Measurements from ENCODE around the gene TANGO2.

TANGO2 gene

DNA sequence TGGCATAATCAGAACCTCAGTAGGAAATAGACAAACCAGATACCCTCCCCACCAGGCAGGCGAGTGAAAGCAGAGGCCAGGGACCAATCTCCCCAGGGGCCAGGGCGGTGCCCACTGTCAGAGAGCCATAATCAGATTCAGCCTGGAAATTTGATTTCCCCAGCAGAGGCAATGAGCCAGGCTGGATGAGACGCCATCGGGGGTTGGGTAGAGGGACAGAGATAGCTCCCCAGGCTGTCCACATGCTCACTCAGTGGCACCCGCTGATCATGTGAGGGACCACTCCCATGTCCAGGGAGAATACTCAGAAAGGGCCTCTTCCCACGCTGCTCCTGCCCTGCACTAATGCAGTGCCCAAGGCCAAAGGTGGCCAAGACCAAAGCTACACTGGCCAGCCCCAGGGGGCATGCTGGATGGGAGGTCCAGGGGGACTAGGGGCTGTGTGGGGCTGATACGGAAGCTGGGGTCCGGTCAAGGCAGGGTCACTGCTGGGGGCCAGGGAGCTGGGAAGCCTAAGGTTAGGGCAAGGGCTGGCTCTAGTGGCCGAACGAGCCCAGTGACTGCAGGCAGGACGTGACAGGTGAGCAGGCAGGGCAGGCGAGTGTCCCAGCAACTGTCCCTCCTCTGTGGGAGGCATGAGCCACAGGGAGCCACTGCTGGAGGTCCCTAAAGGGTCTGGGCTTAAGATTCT is 24.1 kb upstream of the TANGO2 start:
- DNase-seq (ENCODE audit: low read depth), result no peak

DNA sequence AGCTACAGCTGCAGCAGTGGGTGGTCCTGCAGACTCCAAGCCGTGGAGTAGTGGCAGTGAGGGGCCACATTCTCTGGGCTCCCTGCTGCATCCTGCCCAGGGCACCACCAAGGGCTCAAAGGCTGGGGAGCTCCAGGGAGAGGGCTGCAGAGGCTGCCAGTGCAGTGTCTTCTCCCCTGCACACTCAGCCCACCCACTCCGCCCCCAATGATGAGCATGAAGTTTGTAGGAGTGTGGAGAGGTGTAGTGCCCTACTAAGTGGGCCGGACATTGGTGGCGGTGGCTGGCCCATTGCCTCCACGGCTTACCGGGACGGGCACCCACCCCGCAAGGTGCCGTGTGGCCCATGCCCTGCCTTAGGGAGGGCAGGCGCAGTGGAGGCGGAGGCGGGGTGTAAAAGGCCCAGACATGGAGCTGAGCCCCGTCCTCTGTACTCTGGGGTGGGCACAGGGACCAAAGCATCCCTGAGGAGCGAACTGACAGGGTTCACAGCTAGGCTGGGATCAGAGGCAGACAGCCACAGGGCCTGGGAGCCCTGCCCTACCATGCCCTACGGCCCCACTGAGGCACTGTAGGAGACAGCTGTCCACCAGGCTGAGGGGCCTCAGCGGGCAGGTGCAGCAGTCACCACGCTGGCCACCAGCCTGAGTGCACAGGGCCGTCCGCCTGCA is 23.2 kb upstream of the TANGO2 start:
- no peak for DNase-seq (ENCODE audit: low read depth)

DNA sequence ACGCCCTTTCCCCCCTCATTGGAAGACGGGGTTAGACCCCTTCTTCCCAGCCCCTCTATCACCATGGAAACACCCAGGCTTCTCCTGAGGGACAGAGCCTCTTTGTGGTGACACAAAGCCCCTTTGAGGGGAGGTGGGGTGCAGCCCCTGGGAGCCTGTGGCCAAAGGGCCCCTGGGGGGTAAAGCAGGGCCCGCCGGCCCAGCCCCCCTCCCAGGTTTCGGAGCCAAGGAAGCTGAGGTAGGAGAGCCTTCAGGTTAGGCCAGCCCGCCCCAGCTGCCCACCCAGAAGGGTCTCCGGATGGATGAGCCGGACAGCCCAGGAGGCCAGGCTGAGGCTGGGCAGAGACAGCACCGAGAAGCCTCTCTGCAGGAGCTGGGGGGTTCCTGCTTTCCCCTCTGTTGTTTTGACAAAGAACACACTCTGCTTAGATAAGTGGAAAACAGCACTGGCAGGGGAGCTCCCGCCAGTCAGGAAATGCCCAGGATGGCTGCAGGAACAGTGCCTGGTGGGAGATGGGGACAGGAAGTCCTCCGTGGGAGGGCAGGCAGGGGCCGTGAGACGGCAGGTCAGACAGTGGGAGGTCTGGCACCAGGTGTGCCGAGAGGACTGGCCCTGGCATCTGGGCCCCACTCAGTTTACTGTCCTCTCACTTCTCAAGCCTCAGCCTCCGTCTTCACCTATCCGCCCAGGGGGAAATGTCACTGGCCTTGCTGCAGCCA is 22.5 kb upstream of the TANGO2 start:
- DNase-seq (ENCODE audit: low read depth), result no peak

DNA sequence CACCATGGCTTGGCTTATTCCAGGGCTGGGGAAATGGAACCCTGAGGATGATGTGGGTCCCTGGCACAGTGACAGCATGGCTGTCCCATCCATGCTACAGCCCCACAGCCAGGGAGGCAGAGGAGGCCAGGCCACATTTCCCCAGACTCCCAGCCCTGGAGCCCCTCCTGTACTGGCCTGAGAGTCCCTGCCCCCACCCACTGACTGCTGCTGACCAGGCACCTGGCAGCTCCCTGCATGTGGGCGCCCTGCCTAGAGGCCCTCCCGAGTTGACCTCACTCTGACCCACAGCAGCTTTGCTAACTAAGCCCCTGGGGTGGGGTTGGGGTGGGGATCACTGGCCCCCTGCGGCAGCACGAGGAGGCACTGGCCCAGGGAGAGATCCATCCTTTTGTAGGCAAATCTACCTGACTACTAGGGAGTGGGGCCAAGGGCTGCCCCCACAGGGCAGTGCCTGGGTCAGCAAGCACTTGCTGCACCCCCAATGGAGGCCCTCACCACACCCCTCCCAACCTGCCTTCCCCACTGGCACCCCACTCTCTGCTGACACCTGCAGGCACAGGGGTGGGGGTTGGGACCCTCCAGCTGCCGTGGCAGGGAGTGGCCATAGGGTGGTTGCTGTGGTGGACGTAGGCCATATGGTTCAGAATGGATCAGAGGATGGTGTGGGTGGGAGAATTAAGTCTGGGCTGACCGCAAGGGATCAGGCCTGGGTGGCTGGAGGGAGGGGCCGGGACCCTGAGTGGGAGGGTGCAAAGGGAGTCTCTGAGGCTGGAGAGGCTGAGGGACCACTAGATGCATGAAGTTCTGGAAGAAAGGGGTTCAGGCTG is 21.7 kb upstream of the TANGO2 start:
- DNase-seq (ENCODE audit: low read depth), result no peak

DNA sequence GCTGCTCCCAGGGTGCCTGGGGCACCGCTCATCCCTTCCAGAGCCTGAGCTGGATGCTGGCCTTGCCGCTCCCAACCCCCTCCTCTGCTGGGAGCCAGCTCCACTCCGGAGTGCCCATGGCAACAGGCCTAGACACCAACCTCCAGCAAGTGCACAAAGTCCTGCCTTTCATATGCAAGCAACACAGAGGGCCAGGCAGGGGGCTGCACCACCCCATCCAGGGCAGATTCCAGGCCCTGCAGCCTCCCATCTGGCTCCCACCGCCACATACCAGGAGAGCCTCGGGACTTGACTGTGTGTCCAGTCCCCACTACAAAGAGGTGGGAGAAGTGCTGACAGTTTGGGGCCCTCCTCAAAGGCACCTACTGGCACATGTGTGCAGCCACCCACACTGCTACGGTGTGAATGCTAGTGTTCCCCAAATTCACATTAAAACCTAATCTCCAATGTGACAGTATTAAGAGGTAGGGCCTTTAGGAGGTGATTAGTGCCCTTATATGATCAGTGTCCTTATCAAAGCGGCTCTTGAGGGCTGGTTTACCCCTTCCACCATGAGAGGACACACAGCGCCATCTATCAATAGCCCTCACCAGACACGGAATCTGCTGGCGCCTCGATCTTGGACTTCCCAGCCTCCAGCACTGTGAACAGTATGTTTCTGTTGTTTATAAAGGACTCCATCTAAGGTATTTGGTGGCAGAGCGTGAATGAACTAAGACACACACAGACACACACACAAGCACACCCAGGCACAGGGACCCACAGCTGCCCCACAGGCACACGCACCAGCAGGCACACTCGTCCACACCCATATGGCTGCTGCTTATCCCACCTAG is 20.4 kb upstream of the TANGO2 start:
- DNase-seq (ENCODE audit: low read depth), result no peak

DNA sequence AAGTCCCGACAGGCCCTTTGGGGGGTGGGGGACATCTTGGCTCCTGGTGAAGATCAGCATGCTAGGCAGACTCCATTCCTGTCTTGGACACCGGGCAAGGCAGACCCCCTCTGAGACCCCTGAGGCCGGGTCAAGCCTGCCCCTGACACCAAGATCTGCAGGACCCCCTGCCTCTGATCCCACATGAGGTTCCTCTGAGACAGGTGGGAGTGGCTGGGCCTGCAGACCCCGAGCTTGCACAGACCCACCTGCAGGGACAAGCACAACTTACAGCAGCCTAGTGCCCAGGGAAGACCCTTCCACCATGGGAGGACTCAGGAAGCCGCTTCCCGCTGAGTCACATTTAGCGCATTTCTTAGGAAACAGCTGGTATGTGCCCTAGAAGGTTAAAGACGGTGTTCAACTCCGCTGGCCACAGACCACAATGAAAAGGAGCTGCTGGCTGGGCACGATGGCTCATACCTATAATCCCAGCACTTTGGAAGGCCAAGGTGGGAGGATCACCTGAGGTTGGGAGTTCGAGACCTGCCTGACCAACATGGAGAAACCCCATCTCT is 19.8 kb upstream of the TANGO2 start:
- no peak for DNase-seq (ENCODE audit: low read depth)

DNA sequence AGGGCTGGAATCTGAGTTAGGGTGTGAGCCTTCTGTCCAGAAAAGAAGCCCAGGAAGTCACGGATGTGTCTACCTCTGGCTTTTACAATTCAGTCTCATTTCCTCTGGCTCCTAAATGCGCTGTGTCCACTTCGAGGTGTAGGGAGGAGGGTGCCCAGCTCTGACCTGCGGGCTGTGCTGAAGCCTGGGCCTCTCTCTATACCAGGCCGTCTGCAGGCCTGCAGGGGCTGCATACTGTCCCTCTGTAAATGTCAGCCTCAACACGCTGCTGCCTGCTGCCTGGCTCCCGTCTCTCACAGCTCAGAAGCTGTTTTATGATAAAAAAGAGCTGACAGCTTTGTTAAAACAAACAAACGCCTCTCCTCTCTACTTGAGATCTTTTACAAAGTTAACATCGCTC is 18.8 kb upstream of the TANGO2 start:
- no peak for DNase-seq (ENCODE audit: low read depth)

DNA sequence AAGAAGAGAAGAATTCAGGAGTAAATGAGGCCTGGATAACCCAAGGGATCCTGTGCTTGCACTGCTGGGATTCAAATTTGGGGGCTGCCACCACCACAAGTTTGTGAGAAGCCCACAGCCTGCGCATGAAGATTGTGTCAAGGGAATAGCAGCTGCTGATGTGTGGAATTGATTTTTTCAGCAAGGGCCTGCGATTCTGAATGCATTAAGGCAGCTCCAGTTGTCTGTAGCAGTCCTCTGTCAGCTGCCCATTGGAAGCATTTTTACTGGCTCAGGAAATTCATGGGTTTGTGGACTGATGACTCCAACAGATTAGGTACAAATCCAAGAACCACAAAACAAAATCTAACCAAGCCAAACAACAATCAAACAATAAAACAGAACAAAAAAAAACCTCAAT is 18.3 kb upstream of the TANGO2 start:
- no peak for DNase-seq (ENCODE audit: low read depth)

DNA sequence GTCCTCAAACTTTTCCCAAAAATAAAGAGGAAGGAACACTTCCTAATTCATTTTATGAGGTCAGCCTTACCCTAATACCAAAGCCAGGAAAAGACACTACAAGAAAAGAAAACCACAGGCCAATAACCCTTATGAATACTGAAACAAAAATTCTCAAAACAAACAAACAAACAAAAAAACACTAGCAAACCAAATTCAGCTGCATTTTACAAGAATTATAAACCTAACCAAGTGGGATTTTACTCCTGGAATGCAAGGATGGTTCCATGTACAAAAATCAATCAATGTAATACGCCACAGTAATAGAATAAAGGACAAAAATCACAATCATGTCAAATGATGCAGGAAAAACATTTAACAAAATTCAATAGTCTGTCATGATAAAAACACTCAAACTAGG is 17.6 kb upstream of the TANGO2 start:
- DNase-seq (ENCODE audit: low read depth), result no peak

DNA sequence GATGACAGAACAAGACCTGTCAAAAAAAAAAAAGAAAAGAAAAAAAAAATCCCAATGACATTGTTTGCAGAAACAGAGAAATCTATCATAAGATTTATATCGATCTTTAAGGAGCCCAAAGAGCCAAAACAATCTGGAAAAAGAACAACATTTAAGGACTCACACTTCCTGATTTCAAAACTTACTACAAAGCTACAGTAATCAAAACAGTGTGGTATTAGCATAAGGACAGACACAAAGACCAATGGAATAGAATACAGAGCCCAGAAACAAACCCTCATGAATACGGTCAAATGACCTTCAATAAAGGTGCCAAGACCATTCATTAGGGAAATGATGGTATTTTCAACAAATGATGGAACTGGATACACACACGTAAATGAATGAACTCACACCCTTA is 16.4 kb upstream of the TANGO2 start:
- no peak for DNase-seq (ENCODE audit: low read depth)

DNA sequence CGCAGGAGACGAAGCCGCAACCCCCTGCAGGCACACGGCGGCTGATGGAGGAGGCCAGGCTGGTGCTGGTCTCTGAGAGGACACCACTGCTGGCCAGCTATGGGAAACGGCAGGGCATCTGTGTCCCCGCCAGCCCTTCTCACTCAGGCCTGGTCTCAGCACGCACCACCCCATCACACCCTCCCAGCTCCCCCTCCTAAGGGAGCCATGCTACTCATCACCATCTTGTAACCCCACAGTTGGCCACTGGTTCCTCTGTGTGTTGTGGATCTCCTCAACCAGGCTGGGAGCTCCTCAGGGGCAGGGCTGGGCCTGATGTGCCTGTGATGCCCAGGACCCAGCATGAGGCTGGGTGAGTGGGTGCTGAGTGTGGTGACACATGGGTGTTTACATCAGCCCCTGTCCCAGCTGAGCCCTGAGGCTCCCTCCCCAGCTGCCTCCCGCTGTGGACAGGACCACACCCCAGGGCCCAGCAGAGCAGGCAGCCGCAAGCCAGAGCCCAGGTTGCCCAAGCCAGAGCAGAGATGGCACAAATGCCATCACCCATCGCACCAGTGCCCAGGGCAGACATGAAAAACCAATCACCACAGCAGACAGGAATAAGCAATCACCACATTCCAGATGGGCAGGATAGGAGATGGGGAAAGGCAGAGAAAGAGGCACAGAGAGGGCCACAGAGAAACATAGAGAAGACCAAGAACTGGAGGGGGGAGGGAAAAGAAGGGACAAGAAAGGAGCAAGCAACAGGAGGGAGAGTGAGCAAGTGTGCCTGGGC is 12.5 kb upstream of the TANGO2 start:
- DNase-seq (ENCODE audit: low read depth), result no peak

DNA sequence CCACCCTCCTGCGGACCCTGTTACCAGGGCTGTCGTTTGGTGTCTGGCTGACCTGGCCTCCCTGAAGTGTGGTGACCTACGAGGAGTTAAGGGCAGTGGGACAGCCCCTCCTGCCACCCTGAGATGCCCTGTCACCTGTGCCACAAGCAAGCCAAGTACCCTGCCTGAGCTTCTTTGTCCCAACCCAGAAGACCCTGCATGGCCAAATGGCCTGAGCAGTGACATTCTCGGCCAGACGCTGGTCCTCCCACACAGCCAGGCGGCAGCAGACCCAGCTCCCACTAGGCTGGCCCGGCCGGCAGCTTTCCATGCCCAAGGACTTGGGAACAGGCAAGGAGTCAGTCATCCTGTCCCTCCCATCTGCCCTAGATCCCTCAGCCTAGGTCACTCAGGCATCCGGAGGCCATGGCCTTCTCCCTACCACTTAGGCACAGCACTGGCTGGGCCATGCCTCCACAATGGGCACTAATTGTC is 11.9 kb upstream of the TANGO2 start:
- DNase-seq (ENCODE audit: low read depth), result no peak

DNA sequence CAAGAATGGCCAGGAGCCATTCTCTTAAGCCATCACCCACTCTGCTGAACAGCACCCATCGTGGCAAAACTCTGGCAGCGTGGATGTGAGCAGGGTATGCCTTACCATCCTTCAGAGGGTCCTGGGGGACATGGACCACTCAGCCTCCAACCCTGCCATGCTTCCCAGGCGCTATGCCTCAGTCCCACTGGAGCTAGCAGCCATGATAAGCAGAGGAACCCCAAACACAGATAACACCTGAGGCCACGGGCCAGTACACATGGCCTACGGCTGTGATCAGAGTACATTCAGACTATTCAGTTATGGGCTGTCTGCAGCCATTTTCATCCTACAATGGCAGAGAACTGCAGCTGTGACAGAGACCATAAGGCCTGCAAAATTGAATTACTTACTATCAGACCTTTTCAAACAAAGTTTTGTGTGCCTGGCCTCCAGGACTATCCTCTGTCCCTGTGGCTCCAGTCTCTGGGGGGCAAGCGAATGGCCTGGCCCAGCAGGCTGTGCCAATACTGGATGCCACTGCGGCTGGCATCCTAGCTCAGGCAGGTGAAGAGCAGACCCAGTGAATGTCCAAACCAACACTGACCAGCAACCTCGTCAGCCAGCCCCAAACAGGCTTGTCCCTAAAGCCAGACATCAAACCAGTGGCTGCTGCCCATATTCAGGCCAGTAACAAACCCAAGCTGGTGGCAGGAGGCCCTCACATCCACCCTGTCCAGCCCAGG is 11.2 kb upstream of the TANGO2 start:
- DNase-seq (ENCODE audit: low read depth), result no peak

DNA sequence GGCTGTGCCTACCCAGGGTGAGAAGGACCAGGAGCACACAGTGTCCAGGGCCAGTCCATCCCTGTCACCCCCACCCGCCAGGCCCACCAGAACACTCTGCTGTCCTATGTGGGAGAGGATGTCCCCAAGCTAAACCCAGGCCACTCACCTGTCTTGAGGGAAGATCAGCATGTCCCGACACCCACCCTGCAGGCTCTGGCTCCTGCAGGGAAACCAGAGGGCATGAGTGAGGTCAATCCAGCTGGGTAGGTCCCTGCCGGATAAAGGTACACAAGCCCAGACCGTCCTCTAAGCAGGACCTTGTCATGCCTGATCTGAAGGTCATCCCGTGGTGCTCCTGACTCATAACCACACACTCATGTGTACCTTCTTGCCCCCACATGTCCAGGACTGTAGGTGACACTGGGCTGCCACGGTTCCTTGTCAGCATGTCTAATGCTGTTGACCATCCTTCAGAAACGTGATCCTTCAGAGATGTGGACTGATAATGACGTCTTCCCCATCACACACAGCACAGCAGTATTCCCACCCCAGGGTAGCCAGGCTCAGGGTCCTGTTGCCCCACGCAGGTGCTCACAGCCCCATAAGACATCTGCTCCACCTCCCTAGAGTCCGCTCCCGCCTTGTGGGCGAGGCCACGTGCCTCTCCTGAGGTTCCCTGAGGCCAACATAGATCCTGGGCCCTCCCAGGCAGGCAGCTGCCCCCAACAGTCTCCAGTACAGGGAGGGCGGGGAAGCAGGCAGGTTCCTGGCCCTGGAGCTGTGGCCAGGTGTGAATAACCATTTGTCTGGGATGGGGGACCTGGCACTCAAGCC is 10.4 kb upstream of the TANGO2 start:
- no peak for DNase-seq (ENCODE audit: low read depth)

DNA sequence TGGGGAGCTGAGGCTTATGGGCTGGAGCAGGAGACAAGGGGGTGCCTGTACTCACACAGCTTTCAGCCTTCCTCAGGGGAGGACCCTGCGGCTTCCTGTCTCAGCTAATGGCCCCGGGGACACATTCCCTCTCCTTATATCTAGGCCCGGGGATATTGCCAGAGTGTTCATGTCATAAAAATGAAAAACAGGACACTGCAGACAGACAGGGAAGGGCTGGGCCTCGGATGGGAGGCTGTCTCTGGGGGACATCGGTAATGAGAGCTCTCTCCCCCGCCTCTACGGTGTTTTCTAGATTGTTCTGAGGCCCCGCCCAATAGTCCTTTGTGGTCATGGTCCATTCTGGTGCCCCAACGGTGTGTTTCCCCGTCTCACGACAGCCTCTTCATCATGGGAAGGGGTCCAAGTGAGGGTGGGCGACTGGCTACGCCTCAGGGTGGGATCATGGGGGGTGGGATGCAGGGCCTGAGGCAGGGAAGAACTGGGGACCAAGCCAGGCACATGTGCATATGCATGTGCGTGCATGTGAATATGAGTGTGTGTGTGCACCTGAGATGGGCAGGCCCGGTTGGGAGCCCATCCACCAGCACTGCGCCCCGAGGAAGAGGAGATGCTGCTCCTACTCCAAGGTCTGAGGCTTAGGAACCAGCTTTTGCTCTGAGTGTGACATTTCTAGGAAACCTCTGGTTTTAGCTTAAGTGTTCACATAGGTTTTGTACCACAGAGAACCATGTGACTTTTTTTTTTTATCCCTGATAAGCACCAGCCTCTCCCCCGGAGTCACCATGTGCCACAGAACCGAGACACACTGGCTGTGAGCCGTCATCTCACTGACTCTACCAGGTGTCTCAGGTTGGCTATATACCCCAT is 9.6 kb upstream of the TANGO2 start:
- DNase-seq (ENCODE audit: low read depth), result no peak

DNA sequence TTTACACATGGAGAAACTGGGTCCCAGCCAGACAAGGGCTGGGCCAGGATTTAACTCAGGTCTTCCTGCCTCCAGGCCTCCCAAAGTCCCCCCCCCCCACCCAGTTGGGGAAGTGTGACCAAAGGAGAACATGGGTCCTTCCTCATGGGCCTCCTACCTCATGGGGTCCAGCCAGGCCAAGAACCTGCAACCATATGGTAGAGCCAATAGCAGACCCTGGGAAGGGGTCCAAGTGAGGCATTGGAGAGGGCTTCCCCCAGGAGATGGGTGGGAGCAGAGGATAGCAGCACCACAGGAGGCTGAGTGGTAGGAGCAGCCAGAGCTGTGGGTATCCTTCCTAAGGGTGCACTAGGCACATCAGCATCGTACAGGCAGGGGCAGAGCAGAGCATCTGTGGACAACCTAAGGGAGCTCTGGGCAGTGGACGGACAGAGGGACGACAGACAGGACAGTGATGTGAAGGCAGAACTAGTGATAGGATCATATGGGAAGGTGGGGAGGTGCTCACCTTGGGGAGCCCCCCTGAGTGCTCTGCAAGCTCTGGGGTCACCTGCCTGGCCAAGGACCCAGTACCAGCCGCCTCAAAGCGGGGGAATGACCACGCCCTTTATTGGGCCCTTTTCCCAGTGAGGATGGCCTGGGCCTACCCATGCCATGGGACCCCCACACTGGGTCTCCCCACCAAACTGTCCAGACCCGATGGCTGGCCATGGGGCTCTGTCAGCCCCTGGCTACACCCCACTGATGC is 8.7 kb upstream of the TANGO2 start:
- no peak for DNase-seq (ENCODE audit: low read depth)

DNA sequence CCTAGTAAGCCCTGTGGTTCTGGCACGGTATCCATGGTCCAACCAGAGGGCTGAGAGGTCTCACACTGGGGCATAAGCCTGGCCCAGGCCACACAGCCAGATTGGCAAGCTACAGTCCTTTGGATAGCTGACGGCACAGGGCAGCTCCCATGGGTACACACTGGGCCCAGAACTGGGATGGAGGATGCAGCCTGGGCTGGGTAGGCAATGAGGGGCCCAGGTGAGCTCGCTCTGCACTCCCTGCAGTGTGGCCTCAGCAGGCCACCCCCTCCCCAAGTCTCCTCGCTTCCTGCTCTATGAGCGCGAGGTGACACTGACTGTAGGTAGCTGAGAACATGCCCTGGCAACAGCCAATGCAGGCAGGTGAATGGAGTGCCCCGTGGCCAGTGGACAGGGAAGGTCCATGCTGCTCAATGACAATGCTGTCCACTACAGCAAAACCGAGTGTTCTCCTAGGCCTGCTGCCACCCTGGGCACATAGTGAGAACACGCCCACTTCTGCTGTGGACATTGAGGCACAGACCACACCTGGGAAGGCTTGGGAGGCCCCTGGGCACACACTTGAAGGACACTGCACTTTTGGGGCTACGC is 8.1 kb upstream of the TANGO2 start:
- no peak for DNase-seq (ENCODE audit: low read depth)

All from stimulated activated CD8-positive, alpha-beta memory T cell treated with anti-CD3 and anti-CD28 coated beads, Interleukin-15, amount 100 ng/mL, for 1 hour (primary cell).